Stimulated activated naive B cell treated with anti-CD40 and anti-IgM and Interleukin-4, amounts not matched to agents 10 μg/mL and 1 μg/mL and 100 μg/mL, for 72 hours (primary cell): ENCODE measurements around the gene GSAP.

Source experiments
- ATAC-seq, 2 donors: fragments of 150-1000 bp; cut with Tn5 transposase; replicated peaks; 2 replicates each; pipeline ENCODE4 v1.10.0; 2021; ENCODE audit warnings: moderate library complexity in 1 of 2
- DNase-seq: peaks from one replicate; pipeline ENCODE4 v3.0.0; 2021
- H3K27ac Mint-ChIP-seq: one replicate; pipeline ENCODE4 v1.8.0; 2022; ENCODE audit warnings: mild to moderate bottlenecking, mixed read lengths
- H3K27me3 Mint-ChIP-seq, 2 donors: one replicate each; pipeline ENCODE4 v1.8.0; 2022; ENCODE audit warnings: mixed read lengths in 2 of 2
- H3K36me3 Mint-ChIP-seq, 2 donors: one replicate each; pipeline ENCODE4 v1.8.0; 2022; ENCODE audit warnings: mixed read lengths in 2 of 2, mild to moderate bottlenecking in 1 of 2
- H3K4me1 Mint-ChIP-seq, 2 donors: one replicate each; pipeline ENCODE4 v1.8.0; 2022; ENCODE audit warnings: mixed read lengths in 2 of 2, mild to moderate bottlenecking in 1 of 2
- H3K4me3 Mint-ChIP-seq, 2 donors: one replicate each; pipeline ENCODE4 v1.8.0; 2022; ENCODE audit warnings: mild to moderate bottlenecking in 2 of 2, mixed read lengths in 2 of 2, moderate library complexity in 1 of 2
- H3K9me3 Mint-ChIP-seq, 2 donors: one replicate each; pipeline ENCODE4 v1.8.0; 2022; ENCODE audit warnings: mixed read lengths in 2 of 2, mild to moderate bottlenecking in 1 of 2

GSAP gene

DNA sequence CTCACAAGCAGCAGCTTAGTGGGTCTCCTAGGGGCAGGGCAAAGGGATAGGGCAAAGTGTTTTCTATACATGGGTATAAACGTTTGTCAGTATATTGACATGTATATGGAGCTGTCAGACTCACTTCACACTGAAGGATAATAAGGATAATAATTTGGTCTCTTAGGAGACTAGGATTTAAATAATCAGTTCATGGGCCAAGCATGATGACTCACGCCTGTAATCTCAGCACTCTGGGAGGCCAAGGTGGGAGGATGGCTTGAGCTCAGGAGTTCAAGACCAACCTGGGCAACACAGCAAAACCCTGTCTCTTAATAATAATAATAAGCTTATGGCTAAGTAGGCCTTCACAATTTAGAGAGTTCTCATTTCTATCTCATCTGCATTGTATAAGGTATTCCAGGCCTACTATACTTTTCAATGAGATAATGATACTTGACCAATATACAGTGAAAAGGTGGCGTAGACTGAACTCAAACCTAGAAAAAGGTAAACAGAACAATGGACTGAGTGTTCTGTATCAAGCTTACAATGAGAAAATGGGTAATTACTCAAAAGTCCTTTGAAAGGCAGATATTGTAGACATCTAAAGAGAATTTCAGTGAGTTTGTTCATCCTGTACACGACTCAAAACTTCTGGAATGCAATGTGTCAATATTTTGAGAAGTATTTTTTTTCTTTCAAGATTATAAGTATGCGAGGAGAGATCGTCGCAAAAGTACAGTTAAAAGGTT is 7.0 kb downstream of the GSAP start:
- Mint-ChIP-seq H3K36me3 (peaks cover 3% of the 10 kb centered on the region in 2 donors), H3K27me3 (no peaks in the 10 kb centered on the region), H3K27ac (no peak overlapping the region), H3K4me3 (no peak overlapping the region), H3K4me1 (peaks cover 22 to 51% of the 10 kb centered on the region in 2 donors), H3K9me3 (no peaks in the 10 kb centered on the region)
- DNase-seq = no peak
- ATAC-seq = no peak

DNA sequence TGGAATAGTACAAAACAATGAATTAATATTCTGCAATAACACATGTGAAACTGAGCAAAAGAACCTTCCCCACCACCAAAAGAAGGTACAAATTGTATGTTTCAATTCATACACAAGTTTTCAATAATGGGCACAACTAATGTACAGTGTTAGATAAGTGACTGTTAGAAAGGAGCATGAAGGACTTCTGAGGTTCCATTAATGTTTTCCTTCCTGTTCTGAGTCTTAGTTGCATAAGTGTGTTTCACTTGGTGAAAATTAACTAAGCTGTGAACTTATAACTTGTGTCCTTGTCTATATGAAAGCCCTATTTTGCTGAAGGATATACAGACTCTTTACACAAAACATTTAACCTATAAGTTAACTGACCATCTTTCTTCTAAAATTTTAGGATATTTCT is 8.2 kb downstream of the GSAP start:
- Mint-ChIP-seq H3K27ac (no peak overlapping the region), H3K9me3 (no peaks in the 10 kb centered on the region), H3K4me1 (peaks cover 18 to 48% of the 10 kb centered on the region in 2 donors), H3K36me3 (peaks cover 4 to 8% of the 10 kb centered on the region in 2 donors), H3K27me3 (no peaks in the 10 kb centered on the region), H3K4me3 (no peak overlapping the region)
- ATAC-seq (no peak), DNase-seq (no peak)

GRCh38 chr7:77406421-77406820 is 9.7 kb downstream of the GSAP start:
- H3K27ac Mint-ChIP-seq = no peak overlapping the region
- H3K4me3 Mint-ChIP-seq = no peak overlapping the region
- H3K36me3 Mint-ChIP-seq = peaks cover 6 to 8% of the 10 kb centered on the region in 2 donors
- no peaks in the 10 kb centered on the region for H3K9me3 Mint-ChIP-seq
- H3K4me1 Mint-ChIP-seq = peaks cover 15 to 42% of the 10 kb centered on the region in 2 donors
- no peak for ATAC-seq
- H3K27me3 Mint-ChIP-seq = no peaks in the 10 kb centered on the region
- no peak for DNase-seq

DNA sequence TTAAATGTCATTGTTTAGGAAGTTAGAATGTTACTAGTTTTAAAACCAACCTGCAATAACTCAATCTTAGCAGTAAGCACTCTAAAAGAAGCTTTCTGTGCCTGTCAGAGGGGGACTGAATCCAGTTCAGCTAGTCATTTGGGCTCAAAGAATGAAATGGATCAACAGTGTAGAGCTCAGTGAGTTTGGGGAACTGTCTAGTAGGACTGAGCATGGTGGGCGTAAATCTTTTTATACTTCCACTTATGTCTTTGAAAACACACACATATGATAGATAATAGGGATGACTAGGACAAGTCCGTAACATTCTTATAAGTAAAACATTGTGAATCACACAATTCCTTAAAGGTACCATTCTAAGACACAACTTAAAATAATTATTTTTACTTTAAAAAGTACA is 11.5 kb downstream of the GSAP start:
- Mint-ChIP-seq H3K4me3 (no peak overlapping the region), H3K27me3 (no peaks in the 10 kb centered on the region), H3K27ac (no peak overlapping the region), H3K36me3 (peaks cover 4 to 22% of the 10 kb centered on the region in 2 donors), H3K4me1 (peaks cover 23 to 42% of the 10 kb centered on the region in 2 donors), H3K9me3 (no peaks in the 10 kb centered on the region)
- DNase-seq (no peak), ATAC-seq (peak in 1 of 2 donors; percentile 36)

DNA sequence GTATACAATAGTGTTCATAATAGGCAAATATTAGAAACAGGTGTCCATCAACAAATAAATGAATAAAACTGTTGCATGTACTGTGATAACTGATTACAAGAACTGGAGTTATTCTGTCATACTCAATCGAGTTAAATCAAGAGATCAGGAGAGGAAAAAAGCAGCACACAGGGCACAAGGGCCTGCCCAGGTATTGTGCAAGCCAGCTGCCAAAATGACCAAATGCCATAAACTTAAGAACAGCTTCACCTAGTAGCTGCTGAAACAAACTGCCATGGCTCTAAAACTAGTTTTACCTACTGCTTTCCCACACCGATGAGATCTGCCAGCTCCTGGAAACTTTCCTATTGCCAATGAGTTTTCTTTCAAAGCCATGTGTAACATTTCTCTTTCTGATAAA is 12.2 kb downstream of the GSAP start:
- H3K4me1 Mint-ChIP-seq = peaks cover 28 to 45% of the 10 kb centered on the region in 2 donors
- ATAC-seq = no peak

GRCh38 chr7:77402818-77403217 is 13.3 kb downstream of the GSAP start:
- DNase-seq = no peak
- no peak overlapping the region for H3K4me3 Mint-ChIP-seq
- H3K27me3 Mint-ChIP-seq = no peaks in the 10 kb centered on the region
- H3K36me3 Mint-ChIP-seq = peaks cover 4 to 25% of the 10 kb centered on the region in 2 donors
- peaks cover 26 to 43% of the 10 kb centered on the region in 2 donors for H3K4me1 Mint-ChIP-seq
- H3K9me3 Mint-ChIP-seq = no peaks in the 10 kb centered on the region
- ATAC-seq = no peak
- no peak overlapping the region for H3K27ac Mint-ChIP-seq

More for the DNA sequence above, 12.2 kb downstream of the GSAP start:
- Mint-ChIP-seq H3K36me3 (peaks cover 4 to 25% of the 10 kb centered on the region in 2 donors), H3K4me3 (no peak overlapping the region), H3K9me3 (no peaks in the 10 kb centered on the region), H3K27ac (no peak overlapping the region), H3K27me3 (no peaks in the 10 kb centered on the region)
- DNase-seq = no peak

DNA sequence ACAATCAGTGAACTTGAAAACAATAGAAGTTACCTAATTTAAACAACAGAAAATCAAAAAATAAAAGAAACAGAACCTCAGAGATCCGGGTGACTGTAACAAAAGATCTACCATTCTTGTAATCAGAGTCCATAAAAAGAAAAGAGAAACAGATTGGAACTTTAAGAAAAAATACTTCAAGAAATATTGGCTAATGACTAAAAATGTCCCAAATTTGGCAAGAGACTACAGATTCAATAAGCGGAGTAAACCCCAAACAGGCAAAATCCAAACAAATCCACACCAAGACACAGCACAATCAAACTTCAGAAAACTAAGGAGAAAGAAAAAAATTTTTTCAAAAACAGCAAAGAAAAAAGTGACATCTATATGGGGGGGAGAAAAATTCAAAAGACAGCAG is 15.1 kb downstream of the GSAP start:
- H3K27me3 Mint-ChIP-seq = no peaks in the 10 kb centered on the region
- peak overlapping the region; percentile 39 for H3K27ac Mint-ChIP-seq
- H3K4me1 Mint-ChIP-seq = peaks cover 24 to 43% of the 10 kb centered on the region in 2 donors
- peaks cover 4 to 28% of the 10 kb centered on the region in 2 donors for H3K36me3 Mint-ChIP-seq
- H3K4me3 Mint-ChIP-seq = no peak overlapping the region
- no peak for ATAC-seq
- no peak for DNase-seq
- H3K9me3 Mint-ChIP-seq = no peaks in the 10 kb centered on the region

DNA sequence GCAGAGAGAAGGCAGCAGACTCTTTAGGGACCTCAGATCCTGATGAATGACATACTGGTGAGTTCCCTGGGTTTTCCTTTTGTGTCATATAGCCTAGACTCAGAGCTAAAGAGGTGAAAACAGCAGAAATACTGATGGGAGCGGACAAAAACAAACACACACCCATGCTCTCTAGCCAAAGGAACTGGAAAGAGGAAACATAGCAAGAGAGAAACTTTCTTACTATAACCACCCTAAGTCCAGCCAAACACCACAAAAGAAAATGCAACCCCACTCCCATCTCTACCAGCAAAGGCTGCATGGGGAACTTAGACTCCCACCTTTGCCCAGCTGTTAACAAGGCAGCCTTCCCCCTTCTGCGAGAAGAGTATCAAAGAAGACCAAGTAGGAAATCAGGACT is 16.3 kb downstream of the GSAP start:
- peaks cover 29 to 51% of the 10 kb centered on the region in 2 donors for H3K4me1 Mint-ChIP-seq
- peak; percentile 71 to 73 for ATAC-seq

GRCh38 chr7:77396894-77397547 is 19.1 kb downstream of the GSAP start:
- no peak for ATAC-seq

More for the DNA sequence above, 16.3 kb downstream of the GSAP start:
- no peak for DNase-seq
- Mint-ChIP-seq H3K27ac (peak overlapping the region; percentile 70), H3K9me3 (no peaks in the 10 kb centered on the region), H3K36me3 (peaks cover 11 to 34% of the 10 kb centered on the region in 2 donors), H3K27me3 (no peaks in the 10 kb centered on the region), H3K4me3 (peak overlapping the region in 1 of 2 donors; percentile 52)

DNA sequence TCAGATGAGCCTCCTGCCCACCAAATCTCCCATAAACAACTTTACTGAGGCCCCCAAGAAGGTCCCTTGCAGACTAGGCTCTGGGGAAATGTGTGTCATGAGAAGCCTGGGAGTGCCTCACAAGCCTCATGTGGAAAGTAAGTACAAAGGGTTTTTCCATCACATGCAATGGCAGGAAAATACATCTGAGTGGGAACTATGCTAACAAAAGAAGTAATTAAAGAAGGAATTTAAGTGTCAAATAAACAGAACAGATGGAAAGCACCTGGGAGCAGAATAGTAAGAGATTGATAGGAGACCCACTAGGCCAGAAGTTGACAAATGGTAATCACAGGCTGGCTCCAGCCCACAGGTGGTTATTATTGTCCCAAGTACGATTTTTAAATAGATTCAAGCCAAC is 20.5 kb downstream of the GSAP start:
- no peak for ATAC-seq
- Mint-ChIP-seq H3K27me3 (no peaks in the 10 kb centered on the region), H3K9me3 (no peaks in the 10 kb centered on the region), H3K4me3 (no peak overlapping the region), H3K27ac (no peak overlapping the region), H3K36me3 (peaks cover 12 to 40% of the 10 kb centered on the region in 2 donors), H3K4me1 (peaks cover 43 to 64% of the 10 kb centered on the region in 2 donors)
- no peak for DNase-seq

More at GRCh38 chr7:77396894-77397547, 19.1 kb downstream of the GSAP start:
- Mint-ChIP-seq H3K27me3 (no peaks in the 10 kb centered on the region), H3K27ac (no peak overlapping the region), H3K36me3 (peaks cover 7 to 40% of the 10 kb centered on the region in 2 donors), H3K4me1 (peaks cover 44 to 65% of the 10 kb centered on the region in 2 donors), H3K9me3 (no peaks in the 10 kb centered on the region), H3K4me3 (no peak overlapping the region)
- DNase-seq = no peak

- no peaks in the 10 kb centered on the region for H3K9me3 Mint-ChIP-seq
- peaks cover 29 to 47% of the 10 kb centered on the region in 2 donors for H3K4me1 Mint-ChIP-seq
- peak overlapping the region; percentile 6 for H3K27ac Mint-ChIP-seq
- peak overlapping the region in 1 of 2 donors; percentile 0 for H3K4me3 Mint-ChIP-seq
- ATAC-seq (no peak), DNase-seq (no peak)
- H3K27me3 Mint-ChIP-seq = no peaks in the 10 kb centered on the region
- peaks cover 12 to 33% of the 10 kb centered on the region in 2 donors for H3K36me3 Mint-ChIP-seq
Measured at GRCh38 chr7:77393954-77394353, 22.2 kb downstream of the GSAP start.

- DNase-seq (peak; percentile 58), ATAC-seq (peak; percentile 87 to 91)
- peak overlapping the region in 1 of 2 donors; percentile 2 for H3K4me3 Mint-ChIP-seq
- no peaks in the 10 kb centered on the region for H3K27me3 Mint-ChIP-seq
- no peaks in the 10 kb centered on the region for H3K9me3 Mint-ChIP-seq
- peaks cover 29 to 45% of the 10 kb centered on the region in 2 donors for H3K4me1 Mint-ChIP-seq
- H3K36me3 Mint-ChIP-seq = peaks cover 14 to 36% of the 10 kb centered on the region in 2 donors
- peak overlapping the region; percentile 9 for H3K27ac Mint-ChIP-seq
Measured at GRCh38 chr7:77393261-77393660, 22.9 kb downstream of the GSAP start.

- Mint-ChIP-seq H3K4me1 (peaks cover 33 to 57% of the 10 kb centered on the region in 2 donors), H3K9me3 (no peaks in the 10 kb centered on the region), H3K27ac (peak overlapping the region; percentile 95), H3K4me3 (peak overlapping the region; percentile 20 to 29), H3K27me3 (no peaks in the 10 kb centered on the region), H3K36me3 (peaks cover 19 to 39% of the 10 kb centered on the region in 2 donors)
- ATAC-seq = peak; percentile 86 to 89
- no peak for DNase-seq
Measured at GRCh38 chr7:77391230-77391629, 24.9 kb downstream of the GSAP start.

DNA sequence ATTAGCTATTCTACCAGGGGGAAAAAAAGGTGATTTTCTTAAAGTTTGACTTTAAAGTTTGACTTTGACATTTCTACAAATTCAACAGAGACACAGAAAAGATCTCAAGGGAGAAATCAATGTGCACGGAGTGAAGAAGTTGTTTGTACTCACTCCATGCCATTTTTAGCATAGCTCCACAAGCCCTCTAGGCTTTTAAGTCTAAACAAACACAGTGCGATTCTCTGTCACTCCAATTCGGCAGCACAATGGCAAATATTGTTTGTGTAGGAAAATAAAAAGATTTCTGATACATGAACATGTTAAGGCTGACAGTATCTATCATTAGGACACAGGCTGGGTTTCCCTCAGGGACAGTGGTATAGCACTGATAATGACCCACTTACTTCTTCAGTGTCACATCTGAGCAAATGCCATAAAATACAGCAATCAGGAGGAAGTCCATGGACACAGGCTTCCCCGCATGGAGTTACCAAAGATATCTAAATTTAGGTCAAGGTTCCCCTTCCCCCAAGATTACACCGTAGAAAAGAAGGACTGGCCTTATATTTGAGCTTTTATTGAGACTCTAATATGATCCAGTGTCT is 28.0 kb downstream of the GSAP start:
- Mint-ChIP-seq H3K36me3 (peaks cover 27 to 41% of the 10 kb centered on the region in 2 donors), H3K4me1 (peaks cover 24 to 36% of the 10 kb centered on the region in 2 donors), H3K27ac (no peak overlapping the region), H3K9me3 (no peaks in the 10 kb centered on the region), H3K4me3 (no peak overlapping the region), H3K27me3 (no peaks in the 10 kb centered on the region)
- DNase-seq (no peak), ATAC-seq (no peak)
